HG02852 (cell line): Measurements from ENCODE around the gene GNPTAB.

Source experiments
- ATAC-seq: cut with Tn5 transposase; IDR thresholded peaks from one replicate; pipeline ENCODE4 v1.9.1; 2021; ENCODE audit warnings: mild to moderate bottlenecking, moderate library complexity; ENCODE audit not compliant: unreplicated experiment

Gene GNPTAB

DNA sequence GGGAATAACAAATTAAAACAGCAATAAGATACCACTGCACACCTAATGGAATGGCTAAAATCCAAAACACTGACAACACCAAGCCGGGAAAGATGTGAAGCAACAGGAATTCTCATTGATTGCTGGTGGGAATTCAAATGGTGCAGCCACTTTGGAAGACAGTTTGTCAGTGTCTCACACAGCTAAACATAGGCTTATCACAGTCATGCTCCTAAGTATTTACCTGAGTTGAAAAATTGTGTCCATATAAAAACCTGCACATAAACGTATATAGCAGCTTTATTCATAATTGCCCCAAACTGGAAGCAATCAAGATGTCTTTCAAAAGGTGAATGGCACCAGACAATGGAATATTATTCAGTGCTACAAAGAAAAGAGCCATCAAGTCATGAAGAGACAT, 21.6 kb downstream of the GNPTAB start:
- no peak for ATAC-seq

DNA sequence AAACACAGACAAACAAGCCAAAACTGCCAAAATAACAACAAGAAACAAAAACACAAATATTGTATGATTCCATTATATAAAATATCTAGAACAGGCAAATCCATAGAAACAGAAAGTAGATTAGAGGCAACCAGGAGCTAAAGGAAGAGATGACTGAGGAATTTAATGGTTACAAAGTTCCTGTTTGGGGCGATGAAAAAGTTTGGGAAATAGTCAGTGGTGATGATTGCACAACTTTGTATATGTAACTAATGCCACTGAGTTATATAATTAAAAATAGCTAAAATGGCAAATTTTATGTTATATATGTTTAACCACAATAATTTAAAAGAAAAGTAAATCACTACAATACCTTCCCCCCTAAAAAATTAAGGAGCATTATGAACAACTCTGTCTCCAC, 24.5 kb downstream of the GNPTAB start:
- ATAC-seq: no peak

DNA sequence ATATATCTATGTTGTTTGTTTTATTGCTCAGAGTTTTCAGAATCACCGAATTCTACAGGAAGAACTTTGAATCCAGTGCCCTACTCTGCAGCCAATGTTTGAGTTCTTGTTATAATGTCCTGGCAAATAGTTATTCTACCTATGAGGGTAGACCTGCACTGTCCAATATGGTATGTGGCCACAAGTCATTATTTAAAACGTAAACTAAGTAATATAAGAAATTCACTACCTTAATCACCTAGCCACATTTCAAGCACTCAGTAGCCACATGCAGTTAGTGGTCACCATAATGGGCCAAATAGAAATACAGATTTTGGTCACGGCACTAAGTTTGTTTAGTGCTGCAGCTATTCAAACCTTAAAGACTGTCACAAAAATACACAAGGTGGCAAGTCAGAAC, 26.4 kb downstream of the GNPTAB start:
- ATAC-seq: no peak

DNA sequence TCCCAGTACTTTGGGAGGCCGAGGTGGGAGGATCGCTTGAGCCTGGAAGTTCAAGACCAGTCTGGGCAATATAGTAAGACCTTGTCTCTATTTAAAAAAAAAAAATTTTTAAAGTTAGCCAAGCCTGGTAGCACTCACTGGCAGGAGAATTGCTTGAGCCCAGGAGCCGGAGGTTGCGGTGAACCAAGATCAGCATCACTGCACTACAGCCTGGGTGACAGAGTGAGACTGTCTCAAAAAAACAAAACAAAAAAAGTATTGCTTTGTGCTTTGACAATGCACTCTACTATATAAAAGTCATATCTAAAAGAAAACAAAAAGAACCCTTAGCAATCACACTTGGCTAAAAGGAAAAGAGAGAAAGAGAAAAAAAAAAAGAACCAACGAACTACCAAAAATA, 26.8 kb downstream of the GNPTAB start:
- no peak for ATAC-seq

DNA sequence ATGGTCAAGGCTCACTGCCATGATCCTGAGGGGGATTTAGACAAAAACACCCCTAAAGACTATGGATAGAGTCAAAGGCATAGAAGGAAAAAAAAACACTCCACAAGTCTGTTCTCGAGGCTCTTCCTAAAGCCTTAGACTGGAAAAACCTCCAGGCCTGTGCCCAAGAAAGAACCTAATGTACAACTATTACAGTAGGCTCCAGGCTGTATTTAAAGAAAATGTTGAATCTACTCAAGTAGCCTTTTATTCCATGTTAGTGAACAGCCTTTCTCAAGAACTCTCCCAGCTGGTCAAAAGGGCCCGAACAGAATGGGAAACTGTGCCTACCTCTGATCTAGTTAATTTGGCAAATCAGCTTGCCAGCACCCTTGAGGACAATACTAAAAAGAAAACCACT, 28.3 kb downstream of the GNPTAB start:
- no peak for ATAC-seq

DNA sequence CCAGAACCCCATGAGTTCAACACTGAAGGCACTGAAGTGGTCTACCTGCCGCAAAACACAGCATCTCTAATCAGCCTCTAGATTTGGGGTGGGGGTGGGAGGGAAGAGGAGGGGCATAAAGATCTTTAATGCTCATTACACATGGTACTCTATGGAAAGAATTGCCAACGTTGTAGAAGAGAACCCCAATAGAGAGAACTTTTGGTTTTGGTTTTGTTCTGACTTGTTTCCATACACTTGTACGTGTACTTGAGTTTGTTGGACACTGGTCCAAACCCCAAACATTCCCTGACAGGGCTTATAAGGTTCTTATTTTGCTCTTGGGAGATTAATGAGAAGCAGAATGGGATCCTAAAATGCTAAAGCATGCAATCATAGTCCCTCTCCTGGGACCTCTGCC, 31.0 kb downstream of the GNPTAB start:
- no peak for ATAC-seq

DNA sequence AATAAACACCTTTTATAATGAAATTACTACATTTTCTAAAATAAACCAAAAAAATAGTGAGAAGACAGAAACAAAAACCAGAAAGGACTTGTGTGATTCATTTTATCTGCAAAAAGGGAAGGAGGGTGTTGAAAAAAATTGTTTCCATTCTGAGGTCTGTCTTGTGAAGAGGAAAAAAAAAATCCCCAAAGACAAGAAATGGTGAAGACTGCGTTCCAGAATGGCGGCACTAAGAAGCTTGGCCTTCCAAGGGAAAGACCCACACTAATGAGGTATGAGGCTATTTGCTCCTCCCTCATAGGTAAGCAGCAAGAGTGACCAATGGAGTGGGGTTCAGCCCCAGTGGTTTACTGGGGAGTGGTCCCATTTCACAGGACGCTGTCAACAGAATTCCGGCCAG, 35.0 kb downstream of the GNPTAB start:
- ATAC-seq: no peak

DNA sequence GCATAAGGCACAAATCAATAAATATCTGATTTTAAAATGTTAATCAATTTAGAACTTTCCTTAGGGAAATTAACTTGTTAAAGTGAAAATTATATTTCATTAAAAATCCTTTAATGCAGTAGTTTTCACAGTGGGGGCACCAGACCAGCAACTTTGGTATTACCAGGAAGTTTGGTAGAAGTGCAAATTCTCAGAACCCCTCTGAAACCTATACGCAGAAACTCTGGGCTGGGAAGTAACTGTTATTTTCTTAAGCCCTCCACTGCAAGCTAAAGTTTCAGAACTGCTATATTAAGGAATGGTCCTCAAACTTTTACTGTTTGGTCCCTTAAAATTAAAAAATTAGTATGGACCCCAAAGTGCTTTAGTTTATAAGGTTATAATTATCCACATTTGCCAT, 35.7 kb downstream of the GNPTAB start:
- no peak for ATAC-seq

DNA sequence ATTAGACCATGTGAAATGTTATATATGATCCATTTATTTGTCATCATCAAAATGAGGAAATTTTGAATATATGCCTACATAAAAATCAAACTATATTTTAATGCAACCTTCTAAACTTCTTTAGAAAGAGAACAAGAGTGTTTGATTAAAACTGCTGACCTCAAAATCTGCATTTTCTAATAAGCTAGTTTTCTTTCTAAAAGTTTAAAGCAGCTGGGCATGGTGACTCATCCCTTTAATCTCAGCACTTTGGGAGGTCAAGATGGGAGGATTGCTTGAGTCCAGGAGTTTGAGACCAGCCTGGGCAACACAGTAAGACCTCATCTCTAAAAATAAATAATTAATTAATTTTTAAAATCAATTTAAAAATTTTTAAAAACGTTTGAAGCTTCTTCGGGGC, 36.2 kb downstream of the GNPTAB start:
- ATAC-seq: no peak

DNA sequence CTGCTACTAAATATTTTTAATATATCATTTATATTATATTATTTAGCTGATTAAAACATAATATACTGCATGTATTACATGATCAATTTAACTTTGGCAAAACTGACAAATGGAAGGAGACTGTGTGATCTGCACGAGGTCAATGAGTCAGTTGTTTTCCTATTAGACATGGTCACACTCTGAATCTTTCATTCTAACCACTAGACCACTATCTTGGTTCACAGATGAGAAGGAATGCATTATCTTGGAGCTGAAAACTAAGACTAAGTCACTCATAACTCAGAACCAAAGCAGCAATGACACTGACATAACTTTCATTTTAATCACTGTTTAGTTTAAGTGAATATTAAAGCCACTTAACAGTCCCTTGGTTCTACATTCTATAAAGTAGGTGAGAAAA, 37.4 kb downstream of the GNPTAB start:
- ATAC-seq: no peak

DNA sequence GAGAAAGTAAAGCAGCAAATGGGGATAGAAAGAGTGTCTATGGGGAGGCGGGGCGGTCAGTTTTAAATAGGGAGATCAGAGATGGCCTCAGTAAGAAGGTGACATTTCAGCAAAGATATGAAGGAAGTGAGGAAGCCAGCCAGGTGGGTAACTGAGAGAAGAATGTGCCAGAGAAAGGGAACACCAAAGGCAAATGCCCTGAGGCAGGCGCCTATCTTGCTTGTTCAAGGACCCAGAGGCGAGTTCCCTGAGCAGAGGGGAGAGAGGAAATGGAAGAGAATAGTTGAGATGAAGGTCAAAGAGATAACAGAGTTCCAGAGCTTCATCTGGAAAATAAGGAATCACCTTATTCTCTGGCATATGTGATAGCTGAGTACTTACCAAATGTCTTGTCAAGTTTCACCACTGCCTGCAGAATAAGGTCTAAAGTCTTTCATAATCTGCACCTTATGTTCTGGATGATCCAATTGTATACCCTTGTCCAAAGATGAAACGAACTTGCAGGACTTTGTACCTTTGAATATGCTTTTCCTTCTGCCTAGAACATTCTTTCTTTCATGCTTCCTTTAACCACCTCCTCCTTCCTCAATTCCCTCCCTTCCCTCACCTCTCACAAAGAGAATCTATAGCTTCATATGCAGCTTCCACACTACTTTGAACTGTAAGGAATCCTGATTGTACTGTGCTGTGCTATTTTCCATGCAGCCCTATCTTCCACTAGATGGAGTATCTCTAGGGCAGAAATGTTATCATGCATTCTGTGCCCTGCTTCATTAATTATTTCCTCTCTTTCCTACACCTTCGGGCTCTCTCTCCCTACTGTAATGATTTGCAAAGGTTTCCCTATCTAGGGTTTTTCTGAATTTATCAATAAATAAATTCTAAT, 38.5 kb downstream of the GNPTAB start:
- ATAC-seq: no peak

DNA sequence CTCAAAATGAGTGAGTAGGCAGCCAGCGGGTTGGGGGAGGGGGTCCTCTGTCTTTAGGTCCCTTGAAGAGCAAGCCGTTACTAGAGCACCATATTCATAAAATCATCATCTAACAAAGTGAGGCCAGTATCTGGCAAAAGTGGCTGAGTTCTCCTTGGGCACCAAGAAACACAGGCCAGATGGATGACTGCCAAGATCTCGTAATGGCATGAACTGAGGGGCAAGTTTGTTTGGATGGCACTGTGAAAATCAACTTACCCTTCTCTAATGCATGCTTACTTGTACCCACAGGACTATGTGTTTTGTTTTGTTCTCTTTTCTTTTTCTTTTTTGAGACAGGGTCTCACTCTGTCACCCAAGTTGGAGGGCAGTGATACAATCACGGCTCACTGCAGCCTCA, 41.6 kb downstream of the GNPTAB start:
- no peak for ATAC-seq

DNA sequence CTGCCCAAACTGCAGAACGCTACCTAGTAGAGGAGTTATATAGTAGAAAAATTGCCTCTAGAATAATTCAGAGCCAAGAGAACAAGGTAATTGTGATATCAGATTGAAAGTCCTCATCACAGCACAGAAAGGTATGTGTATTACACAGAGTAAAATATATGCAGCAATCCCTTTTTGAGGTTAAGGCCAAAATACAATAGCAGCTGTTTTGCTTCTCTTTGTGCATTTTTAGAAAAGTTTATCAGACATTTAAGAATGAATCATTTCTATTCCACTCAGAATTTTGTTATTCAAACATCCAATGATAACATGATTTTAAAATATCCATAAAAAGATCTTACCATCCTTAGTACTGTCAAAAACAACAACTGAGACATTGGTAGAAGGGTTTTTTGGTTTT, 45.1 kb downstream of the GNPTAB start:
- no peak for ATAC-seq

DNA sequence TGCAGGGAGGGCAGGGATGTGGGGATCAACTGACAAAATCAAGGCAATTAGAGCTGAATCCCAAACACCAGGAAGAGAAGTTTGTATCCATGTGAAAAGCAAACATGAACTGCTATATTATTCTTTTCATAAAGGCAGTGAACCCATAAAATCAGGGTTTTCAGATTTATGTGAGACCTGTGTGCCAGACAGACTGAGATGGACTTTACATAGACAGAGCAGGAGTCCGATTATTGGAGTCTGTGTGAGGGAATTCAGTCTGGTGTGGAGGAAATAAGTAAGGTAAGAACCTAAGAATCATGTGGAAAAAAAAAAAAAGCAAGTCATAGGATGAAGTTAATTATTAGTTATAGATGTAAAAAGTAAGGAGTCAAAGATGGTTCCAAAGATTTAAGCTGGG, 46.4 kb downstream of the GNPTAB start:
- no peak for ATAC-seq

DNA sequence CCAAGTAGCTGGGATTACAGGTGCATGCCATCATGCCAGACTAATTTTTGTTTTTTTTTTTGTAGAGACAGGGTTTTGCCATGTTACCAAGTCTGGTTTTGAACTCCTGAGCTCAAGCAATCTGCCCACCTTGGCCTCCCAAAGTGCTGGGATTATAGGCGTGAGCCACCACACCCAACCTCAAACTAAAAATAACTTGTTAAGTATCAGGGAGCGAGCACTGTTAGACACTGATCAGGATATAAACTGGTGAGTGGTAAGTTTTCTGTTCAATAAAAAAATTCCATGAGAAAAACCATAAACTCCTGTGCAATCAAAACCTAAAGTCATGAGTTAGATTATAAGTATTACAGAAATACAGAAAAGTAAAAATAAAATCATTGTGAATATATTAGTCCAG, 46.9 kb downstream of the GNPTAB start:
- ATAC-seq: no peak

DNA sequence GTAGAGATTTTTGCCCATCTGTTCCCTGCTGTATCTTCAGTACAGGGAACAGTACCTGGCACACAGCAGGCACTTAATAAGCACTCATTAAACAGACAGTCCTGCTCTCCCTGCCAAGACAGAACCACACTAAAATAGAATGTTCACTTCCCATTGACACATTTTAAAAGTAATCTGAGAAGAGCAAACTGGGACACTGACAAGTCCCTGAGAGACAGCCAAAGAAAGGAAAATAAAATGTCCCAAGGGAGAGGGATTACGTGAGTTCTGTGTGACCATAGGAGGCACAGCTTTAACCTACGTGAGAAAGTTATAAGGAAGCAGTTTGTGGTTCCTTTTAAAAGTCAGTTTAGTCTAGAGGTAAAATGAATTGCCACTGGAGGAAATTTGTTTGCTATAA, 47.6 kb downstream of the GNPTAB start:
- ATAC-seq: no peak

DNA sequence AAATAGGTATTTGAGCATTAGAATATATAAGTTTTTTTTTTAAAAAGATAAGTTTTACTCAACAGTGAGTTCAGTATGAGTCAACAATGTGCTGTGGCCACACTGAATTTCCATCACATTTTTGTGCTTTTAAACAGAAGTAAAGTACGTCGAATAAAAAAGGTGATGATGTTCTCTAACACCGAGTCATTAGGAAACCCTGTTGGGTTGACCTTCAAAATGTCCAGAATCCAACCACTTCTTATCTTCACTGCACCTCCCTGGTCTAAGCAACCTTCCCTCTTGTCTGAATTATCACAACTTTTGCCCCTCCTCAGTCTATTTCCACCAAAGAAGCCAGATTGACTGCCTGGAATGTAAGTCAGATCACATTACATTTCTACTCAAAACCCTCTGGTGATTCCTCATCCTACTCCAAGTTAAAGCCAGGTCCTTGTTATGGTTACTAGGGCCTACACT, 48.5 kb downstream of the GNPTAB start:
- no peak for ATAC-seq

DNA sequence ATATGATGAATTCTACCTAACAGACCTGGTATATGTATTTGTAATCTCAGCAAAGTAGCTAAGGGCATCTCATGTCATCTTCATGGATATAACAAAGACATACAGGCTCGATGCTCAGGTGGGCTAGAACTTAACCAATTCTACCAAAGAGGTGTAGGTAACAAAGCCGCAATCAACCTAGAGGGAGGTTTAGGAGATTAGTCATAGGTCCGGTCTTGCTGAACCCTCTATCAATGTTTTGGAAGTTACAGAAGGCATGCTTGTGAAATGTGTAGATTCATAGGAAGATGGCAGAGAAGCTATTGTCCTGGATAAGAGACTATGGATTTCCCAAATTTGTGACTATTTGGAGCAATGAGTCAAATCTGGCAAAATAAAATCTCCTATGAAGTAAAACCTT, 48.9 kb downstream of the GNPTAB start:
- ATAC-seq: no peak

DNA sequence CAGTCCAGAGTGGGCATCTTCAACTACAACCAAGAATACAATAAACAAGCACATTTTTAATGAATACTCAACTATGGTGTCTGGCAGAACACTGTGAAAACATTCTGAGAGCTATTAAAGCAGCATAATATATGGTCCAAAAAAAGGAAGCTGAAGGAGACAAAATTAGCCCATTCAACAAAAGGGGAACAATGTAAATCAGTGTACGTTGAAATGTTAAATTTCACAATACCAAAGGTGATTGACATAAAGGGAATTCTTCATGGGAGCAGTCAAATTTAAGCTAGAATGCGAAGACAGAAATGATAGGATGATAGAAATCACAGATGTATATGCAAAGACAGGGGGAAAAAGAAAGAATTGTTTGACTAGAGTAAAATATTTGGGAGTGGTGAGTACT, 50.2 kb downstream of the GNPTAB start:
- ATAC-seq: no peak

DNA sequence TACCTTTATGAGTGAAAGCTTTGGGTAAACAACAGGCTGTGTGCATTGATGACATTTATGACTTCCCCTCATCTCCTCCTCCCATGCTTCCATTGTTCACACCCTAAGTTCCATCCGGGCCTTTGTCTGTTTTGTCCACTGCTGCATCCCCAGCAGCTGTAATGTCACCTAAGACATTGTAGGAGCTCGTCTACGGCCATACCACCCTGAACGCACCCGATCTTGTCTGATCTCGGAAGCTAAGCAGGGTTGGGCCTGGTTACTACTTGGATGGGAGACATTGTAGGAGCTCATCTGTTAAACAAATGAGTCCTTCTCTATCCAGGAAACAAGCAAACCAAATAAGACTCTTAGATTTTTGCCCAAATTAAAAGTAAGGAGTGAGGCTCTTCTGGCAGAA, 51.1 kb downstream of the GNPTAB start:
- ATAC-seq: no peak

DNA sequence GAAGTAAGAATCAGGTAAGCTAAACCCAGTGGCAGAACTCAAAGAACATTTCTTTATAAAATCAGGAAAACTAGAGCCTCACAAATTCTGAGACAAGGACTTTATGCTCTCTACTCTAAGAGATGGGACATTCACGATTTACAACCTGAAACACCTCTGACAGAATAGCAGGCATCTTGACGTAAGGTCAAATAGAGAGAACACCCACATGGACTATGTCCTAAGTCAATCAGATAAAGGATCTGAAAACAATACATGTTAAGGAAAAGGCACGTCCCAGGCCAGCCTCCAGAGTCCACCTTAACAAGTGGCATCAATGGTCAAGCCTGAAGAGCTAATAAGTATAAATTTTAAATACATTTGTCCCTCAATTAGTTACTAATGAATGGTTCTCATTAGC, 51.6 kb downstream of the GNPTAB start:
- no peak for ATAC-seq

DNA sequence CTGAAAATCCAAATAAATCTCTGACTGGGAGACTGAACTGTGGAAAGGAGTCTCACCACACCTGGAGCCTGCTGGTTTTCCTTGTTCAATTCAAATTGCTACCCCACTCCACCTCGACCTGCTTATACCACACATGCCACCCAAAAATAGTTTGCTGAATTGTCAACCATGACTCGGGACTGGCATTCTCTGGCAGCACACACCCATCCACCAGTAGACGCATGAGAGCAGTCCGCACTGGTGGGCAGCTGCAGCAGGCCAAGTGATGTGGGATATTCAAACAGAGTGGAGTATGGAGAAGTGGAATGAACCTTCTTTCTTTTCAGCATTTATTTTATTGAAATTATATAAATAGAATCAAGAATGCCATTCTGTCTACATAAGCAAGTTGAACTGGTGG, 52.8 kb downstream of the GNPTAB start:
- ATAC-seq: no peak

DNA sequence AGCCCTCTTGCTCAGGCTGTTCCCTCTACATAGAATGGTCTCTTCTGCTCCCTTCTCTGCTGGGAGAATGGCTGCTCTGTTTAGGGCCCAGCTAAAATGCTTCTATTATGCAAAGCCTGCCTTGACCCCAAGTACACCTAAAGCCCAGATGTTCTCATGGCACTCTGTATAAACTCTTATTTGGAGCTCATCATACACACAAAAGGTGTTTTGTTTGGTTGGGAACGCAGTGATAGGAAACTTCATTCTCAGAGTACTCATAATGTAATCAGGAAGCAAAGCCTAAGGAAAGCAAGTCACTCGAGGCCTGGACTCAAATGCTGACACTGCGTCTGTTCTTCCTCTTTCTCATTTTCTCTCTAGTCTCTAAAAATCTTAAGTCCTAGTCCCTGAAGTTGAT, 53.3 kb downstream of the GNPTAB start:
- ATAC-seq: no peak
